PC-3 (cell line): Measurements from ENCODE around the gene STK4. TPM values are rescaled to one million over a fixed set of nuclear protein-coding genes. Genes with fewer than 3 reads are reported as not detected.

ENCODE experiments used
- ATAC-seq: fragments of 200-7000 bp; cut with Tn5 transposase; 2 replicates; pipeline ENCODE4 v1.9.1; 2020; ENCODE audit warnings: mild to moderate bottlenecking, moderate library complexity
- BruUV-seq: library from RNA; stranded (reverse); fragments of 400-500 nt; replicated peaks from 2 replicates; lab custom pipeline; 2021; lab: Mats Ljungman, UMichigan
- CTCF ChIA-PET: fragments of 300-600 bp; sonication (Branson Sonifier 250); formaldehyde crosslinking; loops from one replicate; lab custom pipeline; 2022; ENCODE audit warnings: antibody characterized with exemption; lab: Charles Lee
- POLR2A ChIA-PET: fragments of 300-600 bp; sonication (Branson Sonifier 250); formaldehyde crosslinking; loops from one replicate; lab custom pipeline; 2022; ENCODE audit warnings: antibody characterized with exemption; ENCODE audit not compliant: unreplicated experiment; lab: Charles Lee
- DNase-seq: peaks from one replicate; pipeline ENCODE4 v3.0.0-alpha.2; 2015
- H2AFZ ChIP-seq: fragments of 300-600 bp; sonication (generic); 2 replicates; pipeline ENCODE4 v1.6.0; 2016; ENCODE audit warnings: antibody characterized with exemption, low read length
- H3F3A ChIP-seq: fragments of 300-600 bp; sonication (generic); one replicate; pipeline ENCODE4 v1.6.0; 2017; ENCODE audit warnings: antibody characterized with exemption, low read length, control low read depth, mild to moderate bottlenecking; ENCODE audit not compliant: unreplicated experiment
- H3K27ac ChIP-seq: fragments of 300-600 bp; sonication (generic); 2 replicates; pipeline ENCODE4 v1.5.1; 2016; ENCODE audit warnings: mild to moderate bottlenecking, low read length
- H3K27me3 ChIP-seq: fragments of 300-600 bp; sonication (generic); 2 replicates; pipeline ENCODE4 v1.6.1; 2016; ENCODE audit warnings: low read length, mixed read lengths
- H3K36me3 ChIP-seq: fragments of 300-600 bp; sonication (generic); 2 replicates; pipeline ENCODE4 v1.6.1; 2016; ENCODE audit warnings: low read depth, mixed run types, low read length, mixed read lengths
- H3K4me1 ChIP-seq: fragments of 300-600 bp; sonication (generic); 2 replicates; pipeline ENCODE4 v1.5.1; 2016; ENCODE audit warnings: low read length; ENCODE audit not compliant: insufficient read depth
- H3K4me2 ChIP-seq: fragments of 300-600 bp; sonication (generic); 2 replicates; pipeline ENCODE4 v1.6.0; 2016; ENCODE audit warnings: low read length
- H3K4me3 ChIP-seq: fragments of 300-600 bp; sonication (generic); 2 replicates; pipeline ENCODE4 v1.5.1; 2016; ENCODE audit warnings: mild to moderate bottlenecking, low read length, mixed read lengths
- H3K79me2 ChIP-seq: fragments of 300-600 bp; sonication (generic); 2 replicates; pipeline ENCODE4 v1.6.1; 2017; ENCODE audit warnings: low read length, mixed read lengths
- H3K9ac ChIP-seq: fragments of 300-600 bp; sonication (generic); 2 replicates; pipeline ENCODE4 v1.6.0; 2016; ENCODE audit warnings: mild to moderate bottlenecking, low read length
- H3K9me2 ChIP-seq: fragments of 300-600 bp; sonication (generic); replicated peaks from 2 replicates; pipeline ENCODE4 v1.6.1; 2016; ENCODE audit warnings: mixed run types, low read length, mixed read lengths
- H3K9me3 ChIP-seq: fragments of 300-600 bp; sonication (generic); 2 replicates; pipeline ENCODE4 v1.6.1; 2016; ENCODE audit warnings: low read length, mixed read lengths
- H4K20me1 ChIP-seq: fragments of 300-600 bp; sonication (generic); 2 replicates; pipeline ENCODE4 v1.6.1; 2016; ENCODE audit warnings: low read length, mixed read lengths
- CTCF ChIP-seq: fragments of 300-600 bp; sonication (generic); conservative IDR thresholded peaks from 2 replicates; pipeline ENCODE4 v1.5.1; 2017; ENCODE audit warnings: antibody characterized with exemption, low read depth, mild to moderate bottlenecking, low read length
- EZH2 ChIP-seq: fragments of 300-600 bp; sonication (generic); IDR thresholded peaks from one replicate; pipeline ENCODE4 v1.6.1; 2017; ENCODE audit warnings: antibody characterized with exemption, mild to moderate bottlenecking, low read length; ENCODE audit not compliant: unreplicated experiment
- EZH2phosphoT487 ChIP-seq: fragments of 300-600 bp; sonication (generic); IDR thresholded peaks from 2 replicates; pipeline ENCODE4 v1.6.1; 2018; ENCODE audit warnings: mild to moderate bottlenecking, antibody characterized with exemption, low read length, borderline replicate concordance
- intact Hi-C: fragments of 100-400 bp; cut with micrococcal nuclease; formaldehyde crosslinking; loops from 2 replicates; pipeline ENCODE4 v1.9.0; 2023
- total RNA-seq: library from RNA; depleted of rRNA; stranded (reverse); fragments of >200 nt; gene quantifications from 2 replicates; pipeline ENCODE4 v1.2.3, GENCODE V29; 2014

The STK4 gene
- total RNA-seq, 1 experiment from 2014 or later, result 18.6 TPM

- no peak overlapping the region for H2AFZ ChIP-seq
- no peaks in the 10 kb centered on the region for H4K20me1 ChIP-seq
- no peak overlapping the region for H3K27ac ChIP-seq
- no peaks in the 10 kb centered on the region for H3K36me3 ChIP-seq
- H3K4me3 ChIP-seq, result no peak overlapping the region
- ATAC-seq (no peak), DNase-seq (no peak)
- no TSS peak for BruUV-seq
- H3K9ac ChIP-seq, result no peak overlapping the region
- H3K9me3 ChIP-seq, result no peaks in the 10 kb centered on the region
- H3K79me2 ChIP-seq, result no peaks in the 10 kb centered on the region
- TF ChIP-seq CTCF (no peak), EZH2phosphoT487 (no peak), EZH2 (no peak)
- H3K4me2 ChIP-seq, result no peak overlapping the region
- ChIA-PET POLR2A (no interaction called here), CTCF (interaction anchor here (4.3 kb wide), 1 partner anchor 55 kb away, joined by 64 read pairs; no protein-coding TSS in a partner anchor)
- intact Hi-C loops, result no loop called here
- H3K9me2 ChIP-seq, result no peaks in the 10 kb centered on the region
- no peaks in the 10 kb centered on the region for H3K4me1 ChIP-seq
- H3F3A ChIP-seq, result no peaks in the 10 kb centered on the region
- H3K27me3 ChIP-seq, result no peaks in the 10 kb centered on the region
These were observed 131.3 kb downstream of the STK4 start for GRCh38 chr20:45097485-45098102.

GRCh38 chr20:45098103-45098773 lies 131.9 kb downstream of the STK4 start:
- Histone ChIP-seq H3K79me2 (no peaks in the 10 kb centered on the region), H3K27me3 (no peaks in the 10 kb centered on the region), H3K4me1 (no peaks in the 10 kb centered on the region), H3K27ac (no peak overlapping the region), H3K4me2 (no peak overlapping the region), H3K9ac (no peak overlapping the region), H3K4me3 (no peak overlapping the region), H3K36me3 (no peaks in the 10 kb centered on the region), H2AFZ (no peak overlapping the region), H4K20me1 (no peaks in the 10 kb centered on the region), H3F3A (no peaks in the 10 kb centered on the region), H3K9me2 (no peaks in the 10 kb centered on the region), H3K9me3 (no peaks in the 10 kb centered on the region)
- ATAC-seq (no peak), DNase-seq (no peak)
- intact Hi-C loops, result no loop called here
- TF ChIP-seq CTCF (no peak), EZH2 (no peak), EZH2phosphoT487 (no peak)
- CTCF ChIA-PET, result no interaction called here
- POLR2A ChIA-PET, result no interaction called here
- no TSS peak for BruUV-seq
